CMK (cell line): ENCODE measurements around the gene LRRK2.
"Not testable (repeated sequence)": the region's sequence is repeated elsewhere in the genome, so short reads cannot be mapped to it uniquely, and the experiment has no call there.

Source experiments
- DNase-seq: peaks from one replicate; pipeline ENCODE4 v3.0.0-alpha.2; 2010; ENCODE audit warnings: low read depth

Gene LRRK2

GRCh38 chr12:40212566-40212965 lies 12.2 kb upstream of the LRRK2 start:
- DNase-seq = no peak

GRCh38 chr12:40215982-40216381 lies 8.8 kb upstream of the LRRK2 start:
- DNase-seq = no peak

- DNase-seq = no peak
These were observed 8.1 kb upstream of the LRRK2 start for GRCh38 chr12:40216516-40217288.

- no peak for DNase-seq
These were observed 5.0 kb upstream of the LRRK2 start for GRCh38 chr12:40219760-40220159.

GRCh38 chr12:40222247-40222646 lies 2.5 kb upstream of the LRRK2 start:
- no peak for DNase-seq

- no peak for DNase-seq
These were observed 1.2 kb upstream of the LRRK2 start for GRCh38 chr12:40223646-40224045.

- DNase-seq = no peak
These were observed 663 bp downstream of the LRRK2 start for GRCh38 chr12:40225337-40225983.

- no peak for DNase-seq
These were observed 1.3 kb downstream of the LRRK2 start for GRCh38 chr12:40225984-40226602.

- DNase-seq = no peak
These were observed 1.9 kb downstream of the LRRK2 start for GRCh38 chr12:40226705-40227104.

- no peak for DNase-seq
These were observed 2.6 kb downstream of the LRRK2 start for GRCh38 chr12:40227447-40227846.

- DNase-seq = no peak
These were observed 3.9 kb downstream of the LRRK2 start for GRCh38 chr12:40228727-40229126.

- DNase-seq = no peak
These were observed 5.2 kb downstream of the LRRK2 start for GRCh38 chr12:40229690-40230651.

- DNase-seq = no peak
These were observed 7.8 kb downstream of the LRRK2 start for GRCh38 chr12:40232602-40233001.

GRCh38 chr12:40233741-40234367 lies 9.1 kb downstream of the LRRK2 start:
- DNase-seq = no peak

GRCh38 chr12:40236357-40236850 lies 11.6 kb downstream of the LRRK2 start:
- DNase-seq = no peak

GRCh38 chr12:40238266-40238902 lies 13.6 kb downstream of the LRRK2 start:
- no peak for DNase-seq

- DNase-seq = no peak
These were observed 14.2 kb downstream of the LRRK2 start for GRCh38 chr12:40238979-40239378.

- no peak for DNase-seq
These were observed 16.0 kb downstream of the LRRK2 start for GRCh38 chr12:40240779-40241178.

GRCh38 chr12:40241741-40242140 lies 16.9 kb downstream of the LRRK2 start:
- no peak for DNase-seq

- DNase-seq = not testable (repeated sequence)
These were observed 19.8 kb downstream of the LRRK2 start for GRCh38 chr12:40244526-40245156.
